Keratinocyte (primary cell): ENCODE data around the gene AKAP6. TPM values are rescaled to one million over a fixed set of nuclear protein-coding genes. Genes with fewer than 3 reads are reported as not detected.

Experiments used
- DNase-seq: peaks from one replicate; pipeline ENCODE4 v3.0.0-alpha.2; 2011; ENCODE audit warnings: low read depth, missing footprints, low spot score
- FAIRE-seq: peaks from 2 replicates; lab custom pipeline; 2011; peaks lifted over from hg19 to GRCh38; lab: Jason Lieb, UNC
- H2AFZ ChIP-seq: 2 replicates; pipeline ENCODE4 v1.6.0; 2012; ENCODE audit warnings: low read length, control low read depth, inconsistent platforms; ENCODE audit not compliant: control insufficient read depth
- H3K27ac ChIP-seq: 2 replicates; pipeline ENCODE4 v1.5.1; 2011; ENCODE audit warnings: low read length; ENCODE audit not compliant: control insufficient read depth, insufficient read depth
- H3K27me3 ChIP-seq: 3 replicates; pipeline ENCODE4 v1.6.0; 2011; ENCODE audit warnings: low read length; ENCODE audit not compliant: control insufficient read depth, insufficient read depth; ENCODE audit errors: extremely low read depth
- H3K36me3 ChIP-seq, 2 experiments: 2 replicates in 1 of 2; 3 replicates in 1 of 2; pipeline ENCODE4 v1.5.1; 2011; ENCODE audit warnings: low read length in 2 of 2, mild to moderate bottlenecking in 1 of 2; ENCODE audit not compliant: control insufficient read depth in 2 of 2, insufficient read depth in 2 of 2; ENCODE audit errors: extremely low read depth in 1 of 2
- H3K4me1 ChIP-seq: 3 replicates; pipeline ENCODE4 v1.5.1; 2011; ENCODE audit warnings: low read length; ENCODE audit not compliant: control insufficient read depth, insufficient read depth; ENCODE audit errors: extremely low read depth
- H3K4me2 ChIP-seq: 3 replicates; pipeline ENCODE4 v1.6.0; 2011; ENCODE audit warnings: low read depth, low read length; ENCODE audit not compliant: control insufficient read depth, insufficient read depth; ENCODE audit errors: extremely low read depth
- H3K4me3 ChIP-seq, 3 experiments: fragments of 200-600 bp in 1 of 3; sonication (generic) in 1 of 3; 2 replicates in 2 of 3; 3 replicates in 1 of 3; pipeline ENCODE4 v1.5.1; 2011 to 2016; ENCODE audit warnings: low read length in 3 of 3, mild to moderate bottlenecking in 3 of 3, control low read depth in 2 of 3, inconsistent platforms in 1 of 3, low read depth in 1 of 3, mixed read lengths in 1 of 3, mixed run types in 1 of 3, moderate library complexity in 1 of 3; ENCODE audit not compliant: control insufficient read depth in 2 of 3, insufficient read depth in 2 of 3; ENCODE audit errors: extremely low read depth in 1 of 3
- H3K79me2 ChIP-seq: 2 replicates; pipeline ENCODE4 v1.6.0; 2012; ENCODE audit warnings: low read length; ENCODE audit not compliant: control insufficient read depth, insufficient read depth
- H3K9ac ChIP-seq: 3 replicates; pipeline ENCODE4 v1.6.0; 2011; ENCODE audit warnings: low read length; ENCODE audit not compliant: control insufficient read depth, insufficient read depth; ENCODE audit errors: extremely low read depth
- H3K9me1 ChIP-seq: 3 replicates; pipeline ENCODE4 v1.6.0; 2011; ENCODE audit warnings: low read length; ENCODE audit not compliant: control insufficient read depth, insufficient read depth; ENCODE audit errors: extremely low read depth
- H3K9me3 ChIP-seq: 2 replicates; pipeline ENCODE4 v1.5.1; 2012; ENCODE audit warnings: low read depth, low read length; ENCODE audit not compliant: control insufficient read depth
- H4K20me1 ChIP-seq: 3 replicates; pipeline ENCODE4 v1.6.0; 2011; ENCODE audit warnings: low read length; ENCODE audit not compliant: control insufficient read depth, insufficient read depth; ENCODE audit errors: extremely low read depth
- CTCF ChIP-seq, 3 experiments: IDR thresholded peaks in 1 of 3; conservative IDR thresholded peaks in 1 of 3; optimal IDR thresholded peaks in 1 of 3; 2 replicates in 2 of 3; 3 replicates in 1 of 3; pipeline versions ENCODE3 to v1.5.1; 2011; ENCODE audit warnings: low read length in 3 of 3, mild to moderate bottlenecking in 3 of 3, moderate library complexity in 2 of 3, control low read depth in 1 of 3, inconsistent platforms in 1 of 3; ENCODE audit not compliant: insufficient read depth in 2 of 3; ENCODE audit errors: extremely low read depth in 1 of 3
- EZH2 ChIP-seq: IDR thresholded peaks from one replicate; pipeline ENCODE4 v1.6.1; 2012; ENCODE audit warnings: inconsistent platforms, mild to moderate bottlenecking, low read length, moderate library complexity
- dilution Hi-C: fragments of 300-500 bp; cut with MboI; formaldehyde crosslinking; loops from one replicate; pipeline ENCODE4 v1.7.0; 2020; ENCODE audit warnings: low sequenced_read_pairs; ENCODE audit not compliant: extremely low pct_ligation_motif_present
- polyA plus RNA-seq, 5 experiments: library from polyadenylated mRNA; depleted of rRNA in 3 of 5; stranded (reverse) in 3 of 5; stranded (forward) in 1 of 5; unstranded in 1 of 5; fragments of >200 nt; gene quantifications; 1 replicate in 1 of 5; 2 replicates in 3 of 5; 3 replicates in 1 of 5; pipeline versions ENCODE4 v1.2.1 to v1.2.3, GENCODE V29; 2011 to 2012; ENCODE audit warnings: missing spikeins in 2 of 5, low read depth in 1 of 5, low replicate concordance in 1 of 5

The AKAP6 gene
- polyA plus RNA-seq, 1 donor (not counting 4 experiments of a cell fraction or from before 2014, with no cell fraction given) = 2.0 TPM

GRCh38 chr14:32693114-32693513 is 364.0 kb downstream of the AKAP6 start:
- H3K9me1 ChIP-seq = no peaks in the 10 kb centered on the region

GRCh38 chr14:32694795-32695449 is 365.8 kb downstream of the AKAP6 start:
- no peaks in the 10 kb centered on the region for H3K79me2 ChIP-seq

More at GRCh38 chr14:32693114-32693513, 364.0 kb downstream of the AKAP6 start:
- no peak overlapping the region for H3K4me3 ChIP-seq
- H3K27me3 ChIP-seq = no peaks in the 10 kb centered on the region
- no peaks in the 10 kb centered on the region for H3K9me3 ChIP-seq
- H3K4me1 ChIP-seq = no peaks in the 10 kb centered on the region
- H3K36me3 ChIP-seq = no peaks in the 10 kb centered on the region
- no peaks in the 10 kb centered on the region for H4K20me1 ChIP-seq
- no peaks in the 10 kb centered on the region for H3K79me2 ChIP-seq
- H2AFZ ChIP-seq = no peak overlapping the region
- DNase-seq = no peak
- no peak overlapping the region for H3K4me2 ChIP-seq
- dilution Hi-C loops = no loop called here
- no peak overlapping the region for H3K9ac ChIP-seq
- no peak for TF ChIP-seq CTCF (optimal IDR thresholded peaks at IDR 0.05 in 1 of 3, IDR thresholded peaks at IDR 0.05 in 1 of 3, conservative IDR thresholded peaks at IDR 0.05 in 1 of 3; ENCODE audit: extremely low read depth in 1 of 3, insufficient read depth in 2 of 3, low read length in 3 of 3)
- no peak for TF ChIP-seq EZH2
- FAIRE-seq = no peak
- H3K27ac ChIP-seq = no peak overlapping the region

More at GRCh38 chr14:32694795-32695449, 365.8 kb downstream of the AKAP6 start:
- Histone ChIP-seq H3K4me1 (no peaks in the 10 kb centered on the region), H3K4me3 (no peak overlapping the region), H3K9me3 (no peaks in the 10 kb centered on the region), H3K4me2 (no peak overlapping the region), H2AFZ (no peak overlapping the region), H3K9me1 (no peaks in the 10 kb centered on the region), H3K27ac (no peak overlapping the region), H3K36me3 (no peaks in the 10 kb centered on the region), H4K20me1 (no peaks in the 10 kb centered on the region), H3K27me3 (no peaks in the 10 kb centered on the region), H3K9ac (no peak overlapping the region)
- dilution Hi-C loops = no loop called here
- TF ChIP-seq EZH2 (no peak), CTCF (optimal IDR thresholded peaks at IDR 0.05 in 1 of 3, IDR thresholded peaks at IDR 0.05 in 1 of 3, conservative IDR thresholded peaks at IDR 0.05 in 1 of 3; ENCODE audit: extremely low read depth in 1 of 3, insufficient read depth in 2 of 3, low read length in 3 of 3) (no peak)
- FAIRE-seq = no peak
- DNase-seq = no peak
